Liver (tissue), 9 donors: Measurements from ENCODE around the gene ANKZF1. TPM values are rescaled to one million over a fixed set of nuclear protein-coding genes. Genes with fewer than 3 reads are reported as not detected.

Experiments
- DNase-seq: peaks from one replicate; pipeline ENCODE4 v3.0.0-alpha.2; 2017; ENCODE audit warnings: low spot score
- H3K27ac ChIP-seq, 2 donors: one replicate each; pipeline ENCODE4 v1.7.0; 2013; ENCODE audit warnings: inconsistent platforms in 2 of 2, low read length in 2 of 2, control low read depth in 1 of 2, low read depth in 1 of 2, mild to moderate bottlenecking in 1 of 2
- H3K27me3 ChIP-seq, 4 donors: one replicate each; pipeline versions ENCODE4 v1.6.1 to v1.7.0; 2013; ENCODE audit warnings: low read length in 3 of 4, inconsistent platforms in 1 of 4, mild to moderate bottlenecking in 1 of 4, moderate library complexity in 1 of 4; ENCODE audit not compliant: control insufficient read depth in 4 of 4, insufficient read depth in 4 of 4
- H3K36me3 ChIP-seq, 4 donors: one replicate each; pipeline versions ENCODE4 v1.6.1 to v1.7.0; 2013; ENCODE audit warnings: low read length in 3 of 4, mild to moderate bottlenecking in 3 of 4, low read depth in 1 of 4, moderate library complexity in 1 of 4; ENCODE audit not compliant: control insufficient read depth in 4 of 4, insufficient read depth in 3 of 4
- H3K4me1 ChIP-seq, 4 donors: one replicate each; pipeline versions ENCODE4 v1.6.1 to v1.7.0; 2013; ENCODE audit warnings: low read length in 3 of 4, mild to moderate bottlenecking in 3 of 4, moderate library complexity in 1 of 4; ENCODE audit not compliant: control insufficient read depth in 4 of 4, insufficient read depth in 4 of 4
- H3K4me3 ChIP-seq, 3 donors: one replicate each; pipeline versions ENCODE4 v1.6.1 to v1.7.0; 2013; ENCODE audit warnings: low read length in 3 of 3, control low read depth in 1 of 3, low read depth in 1 of 3, mild to moderate bottlenecking in 1 of 3
- H3K9ac ChIP-seq, 2 donors: one replicate each; pipeline ENCODE4 v1.7.0; 2013; ENCODE audit warnings: low read length in 2 of 2, mild to moderate bottlenecking in 2 of 2, moderate library complexity in 2 of 2, control low read depth in 1 of 2, low read depth in 1 of 2
- H3K9me3 ChIP-seq, 4 donors: one replicate each; pipeline versions ENCODE4 v1.6.1 to v1.7.0; 2013; ENCODE audit warnings: low read length in 3 of 4; ENCODE audit not compliant: control insufficient read depth in 4 of 4
- ATF3 ChIP-seq: IDR thresholded peaks from 2 replicates; pipeline ENCODE4 v1.6.1; 2016; ENCODE audit warnings: antibody characterized with exemption
- CTCF ChIP-seq: fragments of 150-350 bp; IDR thresholded peaks from 2 replicates; pipeline ENCODE4 v1.5.1; 2017; ENCODE audit warnings: improper control_type of control experiment, low read depth, low read length; ENCODE audit not compliant: missing input control
- FOXA1 ChIP-seq: IDR thresholded peaks from 2 replicates; pipeline ENCODE4 v1.6.1; 2016; ENCODE audit warnings: antibody characterized with exemption
- GABPA ChIP-seq, 2 donors: IDR thresholded peaks in 1 of 2; conservative IDR thresholded peaks in 1 of 2; 2 replicates each; pipeline ENCODE4 v1.6.1; 2016; ENCODE audit warnings: antibody characterized with exemption in 2 of 2, mild to moderate bottlenecking in 1 of 2, moderate library complexity in 1 of 2
- HNF4G ChIP-seq: IDR thresholded peaks from 2 replicates; pipeline ENCODE4 v1.6.1; 2016; ENCODE audit warnings: antibody characterized with exemption
- JUND ChIP-seq, 2 donors: IDR thresholded peaks; 2 replicates each; pipeline ENCODE4 v1.6.1; 2016; ENCODE audit warnings: antibody characterized with exemption in 2 of 2
- MAX ChIP-seq: IDR thresholded peaks from 2 replicates; pipeline ENCODE4 v1.6.1; 2016; ENCODE audit warnings: antibody characterized with exemption
- RAD21 ChIP-seq, 2 donors: IDR thresholded peaks; 2 replicates each; pipeline ENCODE4 v1.6.1; 2016; ENCODE audit warnings: antibody characterized with exemption in 2 of 2, mild to moderate bottlenecking in 2 of 2
- REST ChIP-seq: IDR thresholded peaks from 2 replicates; pipeline ENCODE4 v1.6.1; 2016; ENCODE audit warnings: antibody characterized with exemption, mild to moderate bottlenecking
- SP1 ChIP-seq: IDR thresholded peaks from 2 replicates; pipeline ENCODE4 v1.6.1; 2018; ENCODE audit warnings: antibody characterized with exemption, mild to moderate bottlenecking
- TAF1 ChIP-seq: conservative IDR thresholded peaks from 2 replicates; pipeline ENCODE4 v1.6.1; 2016; ENCODE audit warnings: antibody characterized with exemption, mild to moderate bottlenecking
- YY1 ChIP-seq: IDR thresholded peaks from 2 replicates; pipeline ENCODE4 v1.6.1; 2016; ENCODE audit warnings: antibody characterized with exemption, mild to moderate bottlenecking
- ZBTB33 ChIP-seq: IDR thresholded peaks from 2 replicates; pipeline ENCODE4 v1.6.1; 2016; ENCODE audit warnings: antibody characterized with exemption
- WGBS: extraction: QIAGEN DNeasy Blood & Tissue Kit; methylation state at CpG from one replicate; pipeline ENCODE4 v1.1.7; 2013; 5-methylcytosine and 5-hydroxymethylcytosine counted together
- polyA plus RNA-seq, 2 donors: library from polyadenylated mRNA; stranded (reverse) in 1 of 2; unstranded in 1 of 2; fragments of 200-250 nt in 1 of 2; fragments of >200 nt in 1 of 2; fragmentation: Nextera tagmentation in 1 of 2; extraction: Ambion mirVana in 1 of 2; gene quantifications; one replicate each; pipeline versions ENCODE4 v1.2.1 to v1.2.3, GENCODE V29; 2013 to 2015
- total RNA-seq, 2 donors: library from RNA; depleted of rRNA; stranded (reverse); fragments of >200 nt; gene quantifications; one replicate each; pipeline ENCODE4 v1.2.3, GENCODE V29; 2014
- donor health status: healthy.
- donor health status: healthy.
- donor health status: healthy.
- donor health status: healthy.
- donor health status: healthy.

Gene ANKZF1
- total and polyA plus RNA-seq, 4 donors = 9.0 to 30.6 (median 20.5) TPM

- TF ChIP-seq REST (peak; percentile 73), MAX (peak; percentile 32)
These were observed 19.8 kb downstream of the ANKZF1 start (continued) for GRCh38 chr2:219249203-219249980.

GRCh38 chr2:219250049-219250781 lies 20.6 kb downstream of the ANKZF1 start:
- Histone ChIP-seq H3K9me3 (no peaks in the 10 kb centered on the region), H3K36me3 (peaks cover 0 to 3% (median 0%) of the 10 kb centered on the region in 4 donors), H3K27me3 (no peaks in the 10 kb centered on the region), H3K4me3 (no peak overlapping the region), H3K4me1 (peaks cover 21 to 72% (median 58%) of the 10 kb centered on the region in 4 donors), H3K9ac (peak overlapping the region in 1 of 2 donors; percentile 51), H3K27ac (peak overlapping the region; percentile 73 to 96)
- TF ChIP-seq GABPA (IDR thresholded peaks at IDR 0.05 in 1 of 2, conservative IDR thresholded peaks at IDR 0.05 in 1 of 2) = no peak
- peak in 1 of 2 donors; percentile 3 for TF ChIP-seq JUND (IDR thresholded peaks at IDR 0.05)
- no peak for TF ChIP-seq SP1
- no peak for TF ChIP-seq TAF1
- no peak for TF ChIP-seq FOXA1
- WGBS = 78% methylated on average over 22 of the region's 22 CpGs
- DNase-seq = no peak

GRCh38 chr2:219251656-219252055 lies 22.1 kb downstream of the ANKZF1 start:
- Histone ChIP-seq H3K27me3 (no peaks in the 10 kb centered on the region), H3K9ac (no peak overlapping the region), H3K27ac (peak overlapping the region in 1 of 2 donors; percentile 36), H3K9me3 (no peaks in the 10 kb centered on the region), H3K4me1 (peaks cover 19 to 62% (median 49%) of the 10 kb centered on the region in 4 donors), H3K36me3 (peaks cover 0 to 3% (median 0%) of the 10 kb centered on the region in 4 donors), H3K4me3 (no peak overlapping the region)
- WGBS = 87% methylated on average over 6 of the region's 6 CpGs
- no peak for DNase-seq
- TF ChIP-seq YY1 = no peak
- TF ChIP-seq TAF1 = no peak
- TF ChIP-seq CTCF = no peak
- no peak for TF ChIP-seq REST
- no peak for TF ChIP-seq GABPA (IDR thresholded peaks at IDR 0.05 in 1 of 2, conservative IDR thresholded peaks at IDR 0.05 in 1 of 2)
- no peak for TF ChIP-seq RAD21 (IDR thresholded peaks at IDR 0.05)
- TF ChIP-seq ZBTB33 = no peak
- TF ChIP-seq FOXA1 = no peak
- no peak for TF ChIP-seq HNF4G
- TF ChIP-seq ATF3 = no peak
